Ovary (tissue), 3 donors: Measurements from ENCODE around the gene SELENON.

Experiments
- EP300 ChIP-seq: sonication (generic); formaldehyde crosslinking; IDR thresholded peaks from one replicate; pipeline ENCODE4 v1.6.1; 2017; ENCODE audit warnings: antibody characterized with exemption
- POLR2A ChIP-seq: fragments of 450-650 bp; IDR thresholded peaks from one replicate; pipeline ENCODE4 v1.6.1; 2017; ENCODE audit warnings: antibody characterized with exemption, mild to moderate bottlenecking, moderate library complexity
- TF ChIP-seq, protein P1 (sequence below), 3 donors: fragments of 450-650 bp in 2 of 3; fragments of 200-600 bp in 1 of 3; IDR thresholded peaks; one replicate each; pipeline versions ENCODE4 v1.5.1 to v1.8.0; 2016 to 2022; ENCODE audit warnings: antibody characterized with exemption in 3 of 3, mild to moderate bottlenecking in 1 of 3
- donor health status: DM: no; HTN: no; CAD: no.

- TF ChIP-seq, protein P1, sequence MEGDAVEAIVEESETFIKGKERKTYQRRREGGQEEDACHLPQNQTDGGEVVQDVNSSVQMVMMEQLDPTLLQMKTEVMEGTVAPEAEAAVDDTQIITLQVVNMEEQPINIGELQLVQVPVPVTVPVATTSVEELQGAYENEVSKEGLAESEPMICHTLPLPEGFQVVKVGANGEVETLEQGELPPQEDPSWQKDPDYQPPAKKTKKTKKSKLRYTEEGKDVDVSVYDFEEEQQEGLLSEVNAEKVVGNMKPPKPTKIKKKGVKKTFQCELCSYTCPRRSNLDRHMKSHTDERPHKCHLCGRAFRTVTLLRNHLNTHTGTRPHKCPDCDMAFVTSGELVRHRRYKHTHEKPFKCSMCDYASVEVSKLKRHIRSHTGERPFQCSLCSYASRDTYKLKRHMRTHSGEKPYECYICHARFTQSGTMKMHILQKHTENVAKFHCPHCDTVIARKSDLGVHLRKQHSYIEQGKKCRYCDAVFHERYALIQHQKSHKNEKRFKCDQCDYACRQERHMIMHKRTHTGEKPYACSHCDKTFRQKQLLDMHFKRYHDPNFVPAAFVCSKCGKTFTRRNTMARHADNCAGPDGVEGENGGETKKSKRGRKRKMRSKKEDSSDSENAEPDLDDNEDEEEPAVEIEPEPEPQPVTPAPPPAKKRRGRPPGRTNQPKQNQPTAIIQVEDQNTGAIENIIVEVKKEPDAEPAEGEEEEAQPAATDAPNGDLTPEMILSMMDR (IDR thresholded peaks at IDR 0.05): no peak
- TF ChIP-seq EP300 (no peak), POLR2A (no peak)
These were observed 4.8 kb upstream of the SELENON start for GRCh38 chr1:25795211-25795610.
